GM23338 (cell line): ENCODE measurements around the gene MRTFA. TPM values are rescaled to one million over a fixed set of nuclear protein-coding genes. Genes with fewer than 3 reads are reported as not detected.

Source experiments
- ATAC-seq: fragments of 200-7000 bp; cut with Tn5 transposase; 3 replicates; pipeline ENCODE4 v1.9.1; 2020
- DNase-seq: peaks from one replicate; pipeline ENCODE4 v3.0.0-alpha.2; 2015; ENCODE audit warnings: low spot score
- H2AFZ ChIP-seq: fragments of 200-600 bp; sonication (generic); 2 replicates; pipeline ENCODE4 v1.8.0; 2016; ENCODE audit warnings: antibody characterized with exemption, mild to moderate bottlenecking, moderate library complexity
- H3F3A ChIP-seq: fragments of 200-600 bp; sonication (generic); replicated peaks from 2 replicates; pipeline ENCODE4 v1.8.0; 2017; ENCODE audit warnings: antibody characterized with exemption, mixed run types, low read depth
- H3K27ac ChIP-seq: fragments of 200-600 bp; sonication (generic); 2 replicates; pipeline ENCODE4 v1.6.1; 2016; ENCODE audit warnings: low read depth
- H3K27me3 ChIP-seq: fragments of 200-600 bp; sonication (generic); 2 replicates; pipeline ENCODE4 v1.8.0; 2016; ENCODE audit warnings: mild to moderate bottlenecking, mixed run types, moderate library complexity; ENCODE audit not compliant: insufficient read depth
- H3K36me3 ChIP-seq: fragments of 200-600 bp; sonication (generic); 2 replicates; pipeline ENCODE4 v1.8.0; 2016; ENCODE audit warnings: mild to moderate bottlenecking; ENCODE audit not compliant: insufficient read depth
- H3K4me1 ChIP-seq: fragments of 200-600 bp; sonication (generic); 2 replicates; pipeline ENCODE4 v1.8.0; 2016; ENCODE audit warnings: mild to moderate bottlenecking, moderate library complexity; ENCODE audit not compliant: insufficient read depth
- H3K4me2 ChIP-seq: fragments of 200-600 bp; sonication (generic); 2 replicates; pipeline ENCODE4 v1.7.1; 2017; ENCODE audit warnings: mixed run types
- H3K4me3 ChIP-seq: fragments of 200-600 bp; sonication (generic); 2 replicates; pipeline ENCODE4 v1.6.1; 2016; ENCODE audit warnings: mixed run types
- H3K79me2 ChIP-seq: fragments of 200-600 bp; sonication (generic); replicated peaks from 2 replicates; pipeline ENCODE4 v1.8.0; 2017; ENCODE audit warnings: mild to moderate bottlenecking; ENCODE audit not compliant: insufficient read depth
- H3K9me2 ChIP-seq: fragments of 200-600 bp; sonication (generic); 2 replicates; pipeline ENCODE4 v1.8.0; 2017; ENCODE audit not compliant: insufficient read depth
- H4K20me1 ChIP-seq: fragments of 200-600 bp; sonication (generic); replicated peaks from 2 replicates; pipeline ENCODE4 v1.8.0; 2017; ENCODE audit warnings: mild to moderate bottlenecking; ENCODE audit not compliant: insufficient read depth
- H3K27ac Mint-ChIP-seq: 2 replicates; pipeline ENCODE4 v1.8.0; 2020; ENCODE audit warnings: inconsistent platforms, mild to moderate bottlenecking, moderate library complexity, mixed read lengths
- H3K27me3 Mint-ChIP-seq: 3 replicates; pipeline ENCODE4 v1.8.0; 2022; ENCODE audit warnings: low read depth, mild to moderate bottlenecking, moderate library complexity, mixed read lengths, inconsistent platforms; ENCODE audit not compliant: insufficient read depth, poor library complexity
- H3K36me3 Mint-ChIP-seq: 3 replicates; pipeline ENCODE4 v1.8.0; 2021; ENCODE audit warnings: low read depth, mild to moderate bottlenecking, inconsistent platforms, moderate library complexity, mixed read lengths
- H3K4me1 Mint-ChIP-seq: 3 replicates; pipeline ENCODE4 v1.8.0; 2020; ENCODE audit warnings: mild to moderate bottlenecking, inconsistent platforms, mixed read lengths
- H3K4me3 Mint-ChIP-seq: 3 replicates; pipeline ENCODE4 v1.8.0; 2021; ENCODE audit warnings: moderate library complexity, mild to moderate bottlenecking, inconsistent platforms, mixed read lengths
- H3K9me3 Mint-ChIP-seq: 3 replicates; pipeline ENCODE4 v1.8.0; 2020; ENCODE audit warnings: moderate library complexity, mild to moderate bottlenecking, inconsistent platforms, mixed read lengths
- CREB1 ChIP-seq: fragments of 250-450 bp; sonication (Bioruptor Pico); IDR thresholded peaks from 2 replicates; pipeline ENCODE4 v1.5.0; 2020; ENCODE audit warnings: low read depth, mild to moderate bottlenecking, moderate library complexity
- JUNB ChIP-seq: IDR thresholded peaks from one replicate; pipeline ENCODE4 v1.6.1; 2016; ENCODE audit warnings: antibody characterized with exemption; ENCODE audit not compliant: unreplicated experiment
- POLR2AphosphoS5 ChIP-seq: IDR thresholded peaks from 2 replicates; pipeline ENCODE4 v1.6.1; 2016; ENCODE audit warnings: antibody characterized with exemption, low read depth
- STAT1 ChIP-seq: IDR thresholded peaks from one replicate; pipeline ENCODE4 v1.6.1; 2016; ENCODE audit warnings: antibody characterized with exemption; ENCODE audit not compliant: unreplicated experiment
- polyA plus RNA-seq: library from polyadenylated mRNA; unstranded; fragments of >200 nt; fragmentation: Nextera tagmentation; extraction: Ambion mirVana; gene quantifications from 2 replicates; pipeline ENCODE4 v1.2.1, GENCODE V29; 2016
- total RNA-seq: library from RNA; depleted of rRNA; stranded (reverse); fragments of >200 nt; shearing (Covaris generic); gene quantifications from 2 replicates; pipeline ENCODE4 v1.2.3, GENCODE V29; 2014
- TF ChIP-seq, protein P1 (sequence below), 2 experiments: fragments of 200-600 bp in 1 of 2; sonication (generic) in 1 of 2; conservative IDR thresholded peaks; 2 replicates each; pipeline versions ENCODE4 v1.5.1 to v1.6.1; 2016 to 2017; ENCODE audit warnings: antibody characterized with exemption in 2 of 2, low read depth in 2 of 2, mild to moderate bottlenecking in 2 of 2, moderate library complexity in 1 of 2
- TF ChIP-seq, protein P2 (sequence below): fragments of 250-450 bp; sonication (Bioruptor Pico); IDR thresholded peaks from 2 replicates; pipeline ENCODE4 v1.5.0; 2020; ENCODE audit warnings: mild to moderate bottlenecking, moderate library complexity
- TF ChIP-seq, protein P3 (sequence below): IDR thresholded peaks from 2 replicates; pipeline ENCODE4 v1.6.1; 2016; ENCODE audit warnings: antibody characterized with exemption
- TF ChIP-seq, protein P4 (sequence below): IDR thresholded peaks from one replicate; pipeline ENCODE4 v1.6.1; 2018; ENCODE audit warnings: antibody characterized with exemption; ENCODE audit not compliant: unreplicated experiment

Gene MRTFA
- total and polyA plus RNA-seq, 2 experiments from 2014 or later = 18.1 to 92.4 TPM

DNA sequence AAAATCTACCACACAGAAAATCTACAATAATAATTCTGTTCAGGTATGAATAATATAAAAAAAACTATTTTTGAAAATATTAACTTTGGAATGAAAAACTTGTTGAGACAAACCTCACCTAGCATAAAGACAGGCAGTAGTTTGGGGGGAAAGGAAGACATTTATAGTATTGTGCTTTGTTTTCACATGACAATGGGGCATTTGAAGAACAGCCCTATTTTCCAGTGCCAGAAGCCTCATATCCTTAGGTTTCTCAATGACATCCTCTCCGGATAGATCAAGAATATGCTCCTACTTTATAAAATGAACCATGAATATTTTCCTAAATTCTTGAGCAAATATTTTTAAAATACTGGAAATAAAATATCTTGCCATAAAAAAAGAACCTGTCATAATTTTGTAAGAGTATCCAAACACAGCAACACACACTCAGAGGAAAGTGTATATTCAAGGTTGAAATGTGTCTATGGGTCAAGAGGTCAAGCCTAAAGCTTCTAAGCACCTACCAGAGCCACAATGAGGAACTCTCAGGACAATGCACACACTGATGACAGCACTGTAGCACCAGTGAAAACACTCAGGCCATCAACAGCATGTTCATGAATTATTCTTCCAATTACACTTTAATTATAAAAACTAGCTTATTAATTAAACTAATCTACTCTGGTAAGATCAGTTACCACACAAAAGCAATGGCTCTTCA lies 68.7 kb downstream of the MRTFA start:
- H3K4me3 ChIP-seq = no peak overlapping the region
- Mint-ChIP-seq H3K9me3 (peaks cover 27% of the 10 kb centered on the region), H3K27ac (no peak overlapping the region; the same call in 1 of the 2 replicates), H3K36me3 (peaks cover 34% of the 10 kb centered on the region), H3K4me1 (peaks cover 13% of the 10 kb centered on the region), H3K27me3 (peaks cover 3% of the 10 kb centered on the region), H3K4me3 (no peak overlapping the region)
- H3K4me1 ChIP-seq = peaks cover 26% of the 10 kb centered on the region
- no peaks in the 10 kb centered on the region for H3K9me2 ChIP-seq
- H3K79me2 ChIP-seq = peaks cover 65% of the 10 kb centered on the region
- H3F3A ChIP-seq = 0 out of 2 replicates have a peak, but pooled peaks cover 3% of the 10 kb centered on the region
- TF ChIP-seq STAT1 = no peak
- TF ChIP-seq, protein P1, sequence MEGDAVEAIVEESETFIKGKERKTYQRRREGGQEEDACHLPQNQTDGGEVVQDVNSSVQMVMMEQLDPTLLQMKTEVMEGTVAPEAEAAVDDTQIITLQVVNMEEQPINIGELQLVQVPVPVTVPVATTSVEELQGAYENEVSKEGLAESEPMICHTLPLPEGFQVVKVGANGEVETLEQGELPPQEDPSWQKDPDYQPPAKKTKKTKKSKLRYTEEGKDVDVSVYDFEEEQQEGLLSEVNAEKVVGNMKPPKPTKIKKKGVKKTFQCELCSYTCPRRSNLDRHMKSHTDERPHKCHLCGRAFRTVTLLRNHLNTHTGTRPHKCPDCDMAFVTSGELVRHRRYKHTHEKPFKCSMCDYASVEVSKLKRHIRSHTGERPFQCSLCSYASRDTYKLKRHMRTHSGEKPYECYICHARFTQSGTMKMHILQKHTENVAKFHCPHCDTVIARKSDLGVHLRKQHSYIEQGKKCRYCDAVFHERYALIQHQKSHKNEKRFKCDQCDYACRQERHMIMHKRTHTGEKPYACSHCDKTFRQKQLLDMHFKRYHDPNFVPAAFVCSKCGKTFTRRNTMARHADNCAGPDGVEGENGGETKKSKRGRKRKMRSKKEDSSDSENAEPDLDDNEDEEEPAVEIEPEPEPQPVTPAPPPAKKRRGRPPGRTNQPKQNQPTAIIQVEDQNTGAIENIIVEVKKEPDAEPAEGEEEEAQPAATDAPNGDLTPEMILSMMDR (conservative IDR thresholded peaks at IDR 0.05; ENCODE audit: low read depth in 2 of 2) = no peak
- H3K36me3 ChIP-seq = 0 out of 2 replicates have a peak, but pooled peaks cover 8% of the 10 kb centered on the region
- H3K27ac ChIP-seq = no peak overlapping the region
- H4K20me1 ChIP-seq = peaks cover 4% of the 10 kb centered on the region; the same call in 1 of the 2 replicates
- no peaks in the 10 kb centered on the region for H3K27me3 ChIP-seq
- DNase-seq (no peak), ATAC-seq (no peak)
- no peak overlapping the region for H3K4me2 ChIP-seq
- H2AFZ ChIP-seq = no peak overlapping the region

DNA sequence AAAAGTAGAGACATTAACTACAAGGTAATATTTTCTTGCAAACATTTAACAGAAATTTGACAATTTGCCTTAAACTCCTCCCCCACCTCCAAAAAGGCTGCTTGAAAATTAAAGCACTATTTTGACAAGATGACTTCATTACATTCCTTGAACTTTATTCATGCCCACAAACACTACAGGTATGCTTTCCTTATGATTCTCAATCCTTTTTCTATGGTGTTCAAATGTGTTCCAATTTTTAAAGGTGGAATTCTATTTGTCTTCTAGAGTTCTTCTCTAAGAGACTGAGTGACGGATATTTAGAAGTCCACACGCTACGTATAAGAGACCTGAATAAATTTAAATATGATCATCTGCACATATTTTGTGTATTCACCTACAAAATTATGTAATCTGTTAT lies 69.4 kb downstream of the MRTFA start:
- Histone ChIP-seq H4K20me1 (peaks cover 4% of the 10 kb centered on the region; the same call in 1 of the 2 replicates), H3F3A (0 out of 2 replicates have a peak, but pooled peaks cover 3% of the 10 kb centered on the region), H3K27me3 (no peaks in the 10 kb centered on the region), H3K4me2 (no peak overlapping the region), H3K36me3 (0 out of 2 replicates have a peak, but pooled peaks cover 5% of the 10 kb centered on the region), H3K9me2 (no peaks in the 10 kb centered on the region), H3K4me1 (peaks cover 28% of the 10 kb centered on the region), H3K27ac (no peak overlapping the region), H3K4me3 (no peak overlapping the region), H2AFZ (no peak overlapping the region), H3K79me2 (peaks cover 63% of the 10 kb centered on the region)
- Mint-ChIP-seq H3K36me3 (peaks cover 28% of the 10 kb centered on the region), H3K4me3 (no peak overlapping the region), H3K9me3 (peaks cover 20% of the 10 kb centered on the region), H3K4me1 (peaks cover 13% of the 10 kb centered on the region), H3K27me3 (peaks cover 3% of the 10 kb centered on the region), H3K27ac (no peak overlapping the region)
- no peak for DNase-seq
- no peak for ATAC-seq
- TF ChIP-seq JUNB (no peak), CREB1 (no peak), POLR2AphosphoS5 (no peak)
- TF ChIP-seq, protein P2, sequence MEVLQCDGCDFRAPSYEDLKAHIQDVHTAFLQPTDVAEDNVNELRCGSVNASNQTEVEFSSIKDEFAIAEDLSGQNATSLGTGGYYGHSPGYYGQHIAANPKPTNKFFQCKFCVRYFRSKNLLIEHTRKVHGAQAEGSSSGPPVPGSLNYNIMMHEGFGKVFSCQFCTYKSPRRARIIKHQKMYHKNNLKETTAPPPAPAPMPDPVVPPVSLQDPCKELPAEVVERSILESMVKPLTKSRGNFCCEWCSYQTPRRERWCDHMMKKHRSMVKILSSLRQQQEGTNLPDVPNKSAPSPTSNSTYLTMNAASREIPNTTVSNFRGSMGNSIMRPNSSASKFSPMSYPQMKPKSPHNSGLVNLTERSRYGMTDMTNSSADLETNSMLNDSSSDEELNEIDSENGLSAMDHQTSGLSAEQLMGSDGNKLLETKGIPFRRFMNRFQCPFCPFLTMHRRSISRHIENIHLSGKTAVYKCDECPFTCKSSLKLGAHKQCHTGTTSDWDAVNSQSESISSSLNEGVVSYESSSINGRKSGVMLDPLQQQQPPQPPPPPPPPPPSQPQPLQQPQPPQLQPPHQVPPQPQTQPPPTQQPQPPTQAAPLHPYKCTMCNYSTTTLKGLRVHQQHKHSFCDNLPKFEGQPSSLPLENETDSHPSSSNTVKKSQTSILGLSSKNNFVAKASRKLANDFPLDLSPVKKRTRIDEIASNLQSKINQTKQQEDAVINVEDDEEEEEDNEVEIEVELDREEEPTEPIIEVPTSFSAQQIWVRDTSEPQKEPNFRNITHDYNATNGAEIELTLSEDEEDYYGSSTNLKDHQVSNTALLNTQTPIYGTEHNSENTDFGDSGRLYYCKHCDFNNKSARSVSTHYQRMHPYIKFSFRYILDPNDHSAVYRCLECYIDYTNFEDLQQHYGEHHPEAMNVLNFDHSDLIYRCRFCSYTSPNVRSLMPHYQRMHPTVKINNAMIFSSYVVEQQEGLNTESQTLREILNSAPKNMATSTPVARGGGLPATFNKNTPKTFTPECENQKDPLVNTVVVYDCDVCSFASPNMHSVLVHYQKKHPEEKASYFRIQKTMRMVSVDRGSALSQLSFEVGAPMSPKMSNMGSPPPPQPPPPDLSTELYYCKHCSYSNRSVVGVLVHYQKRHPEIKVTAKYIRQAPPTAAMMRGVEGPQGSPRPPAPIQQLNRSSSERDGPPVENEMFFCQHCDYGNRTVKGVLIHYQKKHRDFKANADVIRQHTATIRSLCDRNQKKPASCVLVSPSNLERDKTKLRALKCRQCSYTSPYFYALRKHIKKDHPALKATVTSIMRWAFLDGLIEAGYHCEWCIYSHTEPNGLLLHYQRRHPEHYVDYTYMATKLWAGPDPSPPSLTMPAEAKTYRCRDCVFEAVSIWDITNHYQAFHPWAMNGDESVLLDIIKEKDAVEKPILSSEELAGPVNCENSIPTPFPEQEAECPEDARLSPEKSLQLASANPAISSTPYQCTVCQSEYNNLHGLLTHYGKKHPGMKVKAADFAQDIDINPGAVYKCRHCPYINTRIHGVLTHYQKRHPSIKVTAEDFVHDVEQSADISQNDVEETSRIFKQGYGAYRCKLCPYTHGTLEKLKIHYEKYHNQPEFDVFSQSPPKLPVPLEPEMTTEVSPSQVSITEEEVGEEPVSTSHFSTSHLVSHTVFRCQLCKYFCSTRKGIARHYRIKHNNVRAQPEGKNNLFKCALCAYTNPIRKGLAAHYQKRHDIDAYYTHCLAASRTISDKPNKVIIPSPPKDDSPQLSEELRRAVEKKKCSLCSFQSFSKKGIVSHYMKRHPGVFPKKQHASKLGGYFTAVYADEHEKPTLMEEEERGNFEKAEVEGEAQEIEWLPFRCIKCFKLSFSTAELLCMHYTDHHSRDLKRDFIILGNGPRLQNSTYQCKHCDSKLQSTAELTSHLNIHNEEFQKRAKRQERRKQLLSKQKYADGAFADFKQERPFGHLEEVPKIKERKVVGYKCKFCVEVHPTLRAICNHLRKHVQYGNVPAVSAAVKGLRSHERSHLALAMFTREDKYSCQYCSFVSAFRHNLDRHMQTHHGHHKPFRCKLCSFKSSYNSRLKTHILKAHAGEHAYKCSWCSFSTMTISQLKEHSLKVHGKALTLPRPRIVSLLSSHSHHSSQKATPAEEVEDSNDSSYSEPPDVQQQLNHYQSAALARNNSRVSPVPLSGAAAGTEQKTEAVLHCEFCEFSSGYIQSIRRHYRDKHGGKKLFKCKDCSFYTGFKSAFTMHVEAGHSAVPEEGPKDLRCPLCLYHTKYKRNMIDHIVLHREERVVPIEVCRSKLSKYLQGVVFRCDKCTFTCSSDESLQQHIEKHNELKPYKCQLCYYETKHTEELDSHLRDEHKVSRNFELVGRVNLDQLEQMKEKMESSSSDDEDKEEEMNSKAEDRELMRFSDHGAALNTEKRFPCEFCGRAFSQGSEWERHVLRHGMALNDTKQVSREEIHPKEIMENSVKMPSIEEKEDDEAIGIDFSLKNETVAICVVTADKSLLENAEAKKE (CRISPR knock-in tag) = no peak
- TF ChIP-seq, protein P3, sequence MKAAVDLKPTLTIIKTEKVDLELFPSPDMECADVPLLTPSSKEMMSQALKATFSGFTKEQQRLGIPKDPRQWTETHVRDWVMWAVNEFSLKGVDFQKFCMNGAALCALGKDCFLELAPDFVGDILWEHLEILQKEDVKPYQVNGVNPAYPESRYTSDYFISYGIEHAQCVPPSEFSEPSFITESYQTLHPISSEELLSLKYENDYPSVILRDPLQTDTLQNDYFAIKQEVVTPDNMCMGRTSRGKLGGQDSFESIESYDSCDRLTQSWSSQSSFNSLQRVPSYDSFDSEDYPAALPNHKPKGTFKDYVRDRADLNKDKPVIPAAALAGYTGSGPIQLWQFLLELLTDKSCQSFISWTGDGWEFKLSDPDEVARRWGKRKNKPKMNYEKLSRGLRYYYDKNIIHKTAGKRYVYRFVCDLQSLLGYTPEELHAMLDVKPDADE = no peak
- TF ChIP-seq, protein P4, sequence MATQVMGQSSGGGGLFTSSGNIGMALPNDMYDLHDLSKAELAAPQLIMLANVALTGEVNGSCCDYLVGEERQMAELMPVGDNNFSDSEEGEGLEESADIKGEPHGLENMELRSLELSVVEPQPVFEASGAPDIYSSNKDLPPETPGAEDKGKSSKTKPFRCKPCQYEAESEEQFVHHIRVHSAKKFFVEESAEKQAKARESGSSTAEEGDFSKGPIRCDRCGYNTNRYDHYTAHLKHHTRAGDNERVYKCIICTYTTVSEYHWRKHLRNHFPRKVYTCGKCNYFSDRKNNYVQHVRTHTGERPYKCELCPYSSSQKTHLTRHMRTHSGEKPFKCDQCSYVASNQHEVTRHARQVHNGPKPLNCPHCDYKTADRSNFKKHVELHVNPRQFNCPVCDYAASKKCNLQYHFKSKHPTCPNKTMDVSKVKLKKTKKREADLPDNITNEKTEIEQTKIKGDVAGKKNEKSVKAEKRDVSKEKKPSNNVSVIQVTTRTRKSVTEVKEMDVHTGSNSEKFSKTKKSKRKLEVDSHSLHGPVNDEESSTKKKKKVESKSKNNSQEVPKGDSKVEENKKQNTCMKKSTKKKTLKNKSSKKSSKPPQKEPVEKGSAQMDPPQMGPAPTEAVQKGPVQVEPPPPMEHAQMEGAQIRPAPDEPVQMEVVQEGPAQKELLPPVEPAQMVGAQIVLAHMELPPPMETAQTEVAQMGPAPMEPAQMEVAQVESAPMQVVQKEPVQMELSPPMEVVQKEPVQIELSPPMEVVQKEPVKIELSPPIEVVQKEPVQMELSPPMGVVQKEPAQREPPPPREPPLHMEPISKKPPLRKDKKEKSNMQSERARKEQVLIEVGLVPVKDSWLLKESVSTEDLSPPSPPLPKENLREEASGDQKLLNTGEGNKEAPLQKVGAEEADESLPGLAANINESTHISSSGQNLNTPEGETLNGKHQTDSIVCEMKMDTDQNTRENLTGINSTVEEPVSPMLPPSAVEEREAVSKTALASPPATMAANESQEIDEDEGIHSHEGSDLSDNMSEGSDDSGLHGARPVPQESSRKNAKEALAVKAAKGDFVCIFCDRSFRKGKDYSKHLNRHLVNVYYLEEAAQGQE = no peak
